Epithelial cell of esophagus (primary cell): Measurements from ENCODE around the gene FGD5.
A peak's percentile ranks its signal among the peaks of the same experiment; 100 is the strongest.

Source experiments
- DNase-seq: peaks from one replicate; pipeline ENCODE4 v3.0.0; 2010; ENCODE audit warnings: low read depth
- H3K4me3 ChIP-seq: 2 replicates; pipeline ENCODE4 v1.5.1; 2011; ENCODE audit warnings: mild to moderate bottlenecking, low read length, control low read depth
- TF ChIP-seq, protein P1 (sequence below): IDR thresholded peaks from 2 replicates; pipeline ENCODE4 v1.5.1; 2011; ENCODE audit warnings: low read depth, mild to moderate bottlenecking, low read length, control low read depth, inconsistent platforms; ENCODE audit not compliant: insufficient read depth; ENCODE audit errors: missing control alignments

Gene FGD5

DNA sequence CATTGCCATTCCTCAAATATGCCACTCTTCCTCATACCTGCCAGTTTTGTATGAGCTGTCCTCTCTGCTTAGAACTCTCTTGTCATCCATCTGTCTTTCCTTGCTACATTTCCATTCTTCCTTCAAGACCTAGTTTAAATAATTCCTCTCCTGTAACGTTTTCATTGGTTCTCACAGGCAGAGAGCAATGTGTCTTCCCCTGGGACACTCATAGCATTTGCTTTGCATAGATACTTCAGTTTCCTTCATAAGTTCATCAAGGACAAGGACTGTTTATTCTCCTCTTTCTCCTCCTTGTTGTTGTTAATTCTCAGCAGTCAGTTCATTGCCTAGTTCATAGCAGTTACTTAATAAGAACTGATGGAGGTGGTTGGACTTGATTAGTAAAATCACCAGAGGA is 139.2 kb downstream of the FGD5 start:
- TF ChIP-seq, protein P1, sequence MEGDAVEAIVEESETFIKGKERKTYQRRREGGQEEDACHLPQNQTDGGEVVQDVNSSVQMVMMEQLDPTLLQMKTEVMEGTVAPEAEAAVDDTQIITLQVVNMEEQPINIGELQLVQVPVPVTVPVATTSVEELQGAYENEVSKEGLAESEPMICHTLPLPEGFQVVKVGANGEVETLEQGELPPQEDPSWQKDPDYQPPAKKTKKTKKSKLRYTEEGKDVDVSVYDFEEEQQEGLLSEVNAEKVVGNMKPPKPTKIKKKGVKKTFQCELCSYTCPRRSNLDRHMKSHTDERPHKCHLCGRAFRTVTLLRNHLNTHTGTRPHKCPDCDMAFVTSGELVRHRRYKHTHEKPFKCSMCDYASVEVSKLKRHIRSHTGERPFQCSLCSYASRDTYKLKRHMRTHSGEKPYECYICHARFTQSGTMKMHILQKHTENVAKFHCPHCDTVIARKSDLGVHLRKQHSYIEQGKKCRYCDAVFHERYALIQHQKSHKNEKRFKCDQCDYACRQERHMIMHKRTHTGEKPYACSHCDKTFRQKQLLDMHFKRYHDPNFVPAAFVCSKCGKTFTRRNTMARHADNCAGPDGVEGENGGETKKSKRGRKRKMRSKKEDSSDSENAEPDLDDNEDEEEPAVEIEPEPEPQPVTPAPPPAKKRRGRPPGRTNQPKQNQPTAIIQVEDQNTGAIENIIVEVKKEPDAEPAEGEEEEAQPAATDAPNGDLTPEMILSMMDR = no peak
- no peak overlapping the region for H3K4me3 ChIP-seq
- no peak for DNase-seq

DNA sequence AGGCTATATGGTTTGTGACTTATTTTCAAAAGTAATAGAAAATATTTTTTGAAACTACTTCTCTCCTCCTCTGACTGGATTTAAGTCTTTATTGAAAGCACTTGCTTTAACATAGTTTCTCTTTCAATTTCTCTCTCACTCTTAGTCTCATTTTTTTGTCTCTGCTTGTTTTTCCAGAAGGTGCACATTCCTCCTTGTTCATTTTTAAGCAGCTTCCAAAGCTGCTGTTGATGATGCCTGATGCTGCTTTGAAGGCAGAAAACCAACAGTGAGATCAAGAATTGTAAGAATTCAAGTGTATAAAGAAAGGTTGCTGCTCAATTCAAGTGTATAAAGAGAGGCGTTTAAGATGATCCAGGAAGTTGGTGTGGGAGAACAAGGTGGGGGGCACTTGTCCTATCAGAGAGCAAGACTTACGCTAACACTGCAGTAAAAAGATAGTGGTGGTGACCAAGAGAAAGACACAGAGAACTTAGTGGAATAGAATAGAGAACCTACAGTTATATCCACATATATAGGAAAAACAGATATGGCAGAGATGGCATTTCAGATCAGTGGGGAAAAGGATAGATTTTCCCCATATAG is 140.7 kb downstream of the FGD5 start:
- no peak overlapping the region for H3K4me3 ChIP-seq
- no peak for DNase-seq
- TF ChIP-seq, protein P1 = no peak

DNA sequence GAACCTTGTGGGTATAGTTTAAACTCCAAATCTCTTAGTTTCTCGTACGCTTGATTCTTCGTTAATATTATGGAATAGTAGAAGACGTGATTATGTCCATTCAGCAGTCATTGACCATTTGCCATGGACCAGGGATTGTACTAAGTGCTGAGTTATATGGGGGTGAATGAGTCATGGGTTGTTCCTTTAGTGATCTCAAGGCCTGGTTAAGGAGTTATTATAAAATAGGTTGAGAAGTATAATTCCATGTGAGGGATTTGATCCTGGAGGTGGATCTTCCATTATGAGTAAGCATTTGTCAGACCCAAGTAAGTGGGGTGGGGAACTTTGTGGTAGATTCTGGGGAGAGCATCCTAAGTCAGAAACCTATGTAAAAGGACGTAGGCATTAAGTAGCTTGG is 144.0 kb downstream of the FGD5 start:
- DNase-seq = peak; percentile 26
- TF ChIP-seq, protein P1 = no peak
- H3K4me3 ChIP-seq = no peak overlapping the region

DNA sequence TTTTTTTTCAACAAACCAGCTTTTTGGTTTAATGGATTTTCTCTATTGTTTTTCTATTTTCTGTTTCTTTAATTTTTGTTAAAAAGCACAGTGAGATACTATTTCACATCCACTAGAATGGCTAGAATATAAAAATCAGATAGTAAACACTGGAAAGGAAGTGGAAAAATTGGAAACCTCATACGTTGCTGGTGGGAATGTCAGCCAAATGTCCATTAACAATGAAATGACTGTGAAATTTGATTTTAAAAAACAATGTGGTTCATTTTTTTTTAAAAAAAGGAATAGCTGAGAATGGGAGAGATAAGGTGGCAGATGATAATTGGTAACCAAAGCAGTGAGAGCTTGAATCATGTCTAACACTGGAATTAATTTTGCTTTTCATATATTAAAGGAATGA is 148.5 kb downstream of the FGD5 start:
- no peak overlapping the region for H3K4me3 ChIP-seq
- TF ChIP-seq, protein P1 = no peak
- DNase-seq = no peak

DNA sequence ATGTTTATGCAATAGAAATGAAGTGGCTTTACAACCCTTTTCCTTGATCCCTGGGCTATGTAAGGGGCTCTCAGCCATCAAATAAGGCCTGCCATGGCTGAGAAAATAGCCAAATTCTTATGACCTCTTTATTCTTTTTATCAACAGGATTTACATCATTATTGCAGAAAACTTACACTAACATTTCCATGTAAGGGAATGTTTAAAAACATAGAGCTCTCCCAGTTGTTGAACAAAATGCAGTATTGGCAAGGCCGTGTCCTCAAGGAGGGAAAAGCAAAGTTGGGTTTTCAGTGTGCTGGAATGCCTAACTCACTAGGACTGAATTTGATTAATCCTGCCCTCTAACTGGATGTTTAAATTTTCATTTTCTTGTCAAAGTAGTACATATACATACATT is 150.9 kb downstream of the FGD5 start:
- H3K4me3 ChIP-seq = no peak overlapping the region
- no peak for DNase-seq
- TF ChIP-seq, protein P1 = no peak

DNA sequence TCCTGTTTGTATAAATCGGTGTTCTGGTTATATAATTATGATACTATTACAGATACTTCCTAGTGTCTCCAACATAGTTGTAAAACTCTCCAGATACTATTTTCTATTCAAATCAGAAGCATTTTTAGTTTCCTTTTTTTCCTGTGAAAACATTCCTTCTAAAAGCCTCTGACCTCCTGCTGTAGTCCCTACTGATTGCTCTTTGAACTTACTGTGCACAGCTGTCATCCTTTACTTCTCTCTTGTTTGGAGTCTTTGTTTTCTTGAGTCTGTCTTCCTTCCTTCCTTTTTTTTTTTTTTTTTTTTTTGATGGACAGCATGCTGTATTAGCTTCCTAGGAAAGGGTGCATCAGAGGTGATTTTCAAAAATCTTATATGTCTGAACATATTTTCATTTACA is 157.6 kb downstream of the FGD5 start:
- TF ChIP-seq, protein P1 = no peak
- no peak for DNase-seq
- no peak overlapping the region for H3K4me3 ChIP-seq

DNA sequence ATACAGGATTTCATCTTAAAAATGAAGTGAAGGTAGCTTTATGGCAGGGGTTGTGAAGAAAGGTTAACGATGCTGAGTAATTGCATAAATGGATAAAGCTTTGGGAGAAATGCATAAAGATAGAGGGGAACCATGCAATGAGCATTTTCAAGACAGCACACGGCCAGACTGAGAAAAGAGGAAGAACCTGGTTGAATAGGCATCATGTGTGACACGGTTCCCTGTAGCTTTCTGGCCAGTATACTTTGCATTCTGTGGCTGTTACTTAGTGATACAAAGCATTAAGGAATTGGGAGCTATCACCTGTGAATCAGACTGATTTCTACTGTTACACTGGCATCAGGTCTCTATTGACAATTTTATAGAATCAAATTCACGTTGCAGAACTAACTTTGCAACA is 161.9 kb downstream of the FGD5 start:
- no peak overlapping the region for H3K4me3 ChIP-seq
- DNase-seq = no peak
- TF ChIP-seq, protein P1 = no peak
